Suprapubic skin (tissue), 4 donors: ENCODE data around the gene THSD7B.

ENCODE experiments used
- CTCF ChIP-seq, 2 donors: fragments of 200-600 bp in 1 of 2; fragments of 450-650 bp in 1 of 2; sonication (generic) in 1 of 2; IDR thresholded peaks; one replicate each; pipeline ENCODE4 v1.5.1; 2016 to 2019; ENCODE audit warnings: antibody characterized with exemption in 2 of 2, mild to moderate bottlenecking in 1 of 2, moderate library complexity in 1 of 2
- EP300 ChIP-seq: sonication (generic); formaldehyde crosslinking; IDR thresholded peaks from one replicate; pipeline ENCODE4 v1.6.1; 2017; ENCODE audit warnings: antibody characterized with exemption
- POLR2A ChIP-seq, 2 donors: fragments of 450-650 bp; IDR thresholded peaks; one replicate each; pipeline ENCODE4 v1.6.1; 2017; ENCODE audit warnings: antibody characterized with exemption in 2 of 2, mild to moderate bottlenecking in 2 of 2, moderate library complexity in 2 of 2
- POLR2AphosphoS5 ChIP-seq, 3 donors: sonication (generic); formaldehyde crosslinking; IDR thresholded peaks; one replicate each; pipeline ENCODE4 v1.6.1; 2017; ENCODE audit warnings: antibody characterized with exemption in 3 of 3

- no peak for TF ChIP-seq CTCF (IDR thresholded peaks at IDR 0.05)
- no peak for TF ChIP-seq EP300
- no peak for TF ChIP-seq POLR2A (IDR thresholded peaks at IDR 0.05)
- no peak for TF ChIP-seq POLR2AphosphoS5 (IDR thresholded peaks at IDR 0.05)
Observed at GRCh38 chr2:137511526-137511925, 746.2 kb downstream of the THSD7B start.
